ENCODE measurements around the gene ZNF557. TPM values are rescaled to one million over a fixed set of nuclear protein-coding genes. Genes with fewer than 3 reads are reported as not detected.

The ZNF557 gene
- total RNA-seq, 1 donor from 2014 or later = 12.2 TPM

DNA sequence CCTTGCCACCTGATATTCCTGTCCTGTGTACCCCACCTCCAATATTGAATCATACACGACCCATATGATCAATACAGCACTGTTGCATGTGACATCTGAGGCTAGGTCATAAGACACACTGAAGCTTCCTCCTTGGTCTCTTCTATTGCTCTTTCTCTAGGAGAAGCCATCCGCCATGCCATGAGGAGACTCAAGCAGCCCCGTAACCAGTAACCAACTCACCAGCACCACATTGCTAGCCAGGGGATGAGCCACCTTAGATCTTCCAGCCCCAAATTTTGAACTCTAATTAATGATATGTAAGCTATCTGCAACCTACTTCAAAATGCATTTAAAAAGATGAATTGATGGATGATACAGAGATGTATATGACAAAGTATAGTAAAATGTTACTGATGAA, 28.6 kb downstream of the ZNF557 start:
- Mint-ChIP-seq H3K4me1 (ENCODE audit: low read depth) (peaks cover 13% of the 10 kb centered on the region), H3K27me3 (ENCODE audit: insufficient read depth) (peaks cover 4% of the 10 kb centered on the region), H3K27ac (peak overlapping the region; percentile 85), H3K36me3 (ENCODE audit: low read depth) (peaks cover 10% of the 10 kb centered on the region), H3K9me3 (peaks cover 39% of the 10 kb centered on the region), H3K4me3 (peak overlapping the region; percentile 88)
- DNase-seq (ENCODE audit: low spot score) = no peak
- intact Hi-C loops (cut with micrococcal nuclease) = loop anchor here (2.0 to 5.0 kb wide), 3 partner anchors 15 to 583 kb away; partner anchors contain the start of gene TRAPPC5

DNA sequence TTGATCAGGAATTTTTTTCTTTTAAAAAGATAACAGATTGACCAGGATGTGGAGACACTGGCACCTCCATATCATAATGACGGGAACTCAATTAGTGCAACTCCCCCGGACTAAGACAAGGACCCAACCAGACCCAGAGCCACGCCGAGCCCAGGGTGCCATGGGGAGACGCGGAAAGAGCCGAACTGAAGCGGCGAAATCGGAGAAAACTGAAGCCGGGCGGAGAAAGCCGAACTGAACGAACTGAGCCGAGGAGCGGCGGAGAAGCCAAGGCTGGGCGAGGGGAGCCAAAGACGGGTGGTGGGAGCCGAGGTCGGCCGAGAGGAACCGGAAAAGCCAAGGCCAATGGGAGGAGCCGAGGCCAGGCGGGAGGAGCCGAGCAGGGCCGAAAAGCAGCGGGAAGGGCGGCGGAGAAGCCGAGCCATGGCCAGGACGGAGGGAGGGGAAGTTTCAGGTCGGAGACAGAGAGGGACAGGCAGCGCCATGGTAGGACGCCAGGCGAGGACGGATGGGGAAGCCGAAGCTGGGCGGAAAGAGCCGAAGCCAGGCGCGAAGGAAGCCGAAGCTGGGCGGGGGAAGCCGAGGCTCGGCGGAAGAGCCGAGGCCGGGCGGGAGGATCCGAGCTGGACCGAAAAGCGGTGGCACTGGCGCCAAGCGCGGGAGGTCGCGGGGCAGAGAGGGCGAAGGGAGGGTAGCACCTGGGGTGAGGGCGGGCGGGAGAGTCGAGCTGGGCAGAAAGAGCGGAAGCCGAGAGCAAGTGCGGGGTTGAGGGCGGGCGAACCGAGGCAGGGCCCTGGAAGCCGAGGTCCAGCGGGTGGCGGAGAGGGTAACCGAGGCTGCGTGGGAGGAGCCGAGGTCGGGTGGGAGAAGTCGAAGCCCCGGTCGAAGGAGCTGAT, 29.4 kb downstream of the ZNF557 start:
- H3K4me1 Mint-ChIP-seq (ENCODE audit: low read depth) = peaks cover 13% of the 10 kb centered on the region
- peak; percentile 84 for DNase-seq (ENCODE audit: low spot score)
- peaks cover 10% of the 10 kb centered on the region for H3K36me3 Mint-ChIP-seq (ENCODE audit: low read depth)
- peaks cover 4% of the 10 kb centered on the region for H3K27me3 Mint-ChIP-seq (ENCODE audit: insufficient read depth)
- peak overlapping the region; percentile 88 for H3K4me3 Mint-ChIP-seq
- peak overlapping the region; percentile 85 for H3K27ac Mint-ChIP-seq
- intact Hi-C loops (cut with micrococcal nuclease) = loop anchor here (1.0 to 5.0 kb wide), 4 partner anchors 16 to 582 kb away; partner anchors contain the start of genes TRAPPC5 and ZNF557
- H3K9me3 Mint-ChIP-seq = peaks cover 35% of the 10 kb centered on the region

DNA sequence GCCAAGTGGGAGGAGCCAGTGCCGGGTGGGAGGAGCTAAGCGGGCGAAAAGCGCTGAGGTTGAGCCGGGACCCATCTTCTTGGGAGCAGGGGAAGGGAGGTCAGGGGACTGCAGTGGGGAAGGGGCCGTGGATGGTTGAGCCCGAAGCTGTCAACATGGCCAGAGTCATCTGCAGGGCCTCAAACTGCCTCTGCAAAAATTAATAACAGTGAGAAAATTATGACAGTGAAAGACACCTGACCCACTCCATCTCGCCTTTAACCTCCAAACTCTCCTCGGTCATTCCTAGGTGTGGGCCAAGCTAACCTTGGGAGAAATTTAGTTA, 30.1 kb downstream of the ZNF557 start:
- intact Hi-C loops (cut with micrococcal nuclease) = loop anchor here (1.0 to 5.0 kb wide), 4 partner anchors 17 to 581 kb away; partner anchors contain the start of genes TRAPPC5 and ZNF557
- peaks cover 10% of the 10 kb centered on the region for H3K36me3 Mint-ChIP-seq (ENCODE audit: low read depth)
- peak overlapping the region; percentile 85 for H3K27ac Mint-ChIP-seq

DNA sequence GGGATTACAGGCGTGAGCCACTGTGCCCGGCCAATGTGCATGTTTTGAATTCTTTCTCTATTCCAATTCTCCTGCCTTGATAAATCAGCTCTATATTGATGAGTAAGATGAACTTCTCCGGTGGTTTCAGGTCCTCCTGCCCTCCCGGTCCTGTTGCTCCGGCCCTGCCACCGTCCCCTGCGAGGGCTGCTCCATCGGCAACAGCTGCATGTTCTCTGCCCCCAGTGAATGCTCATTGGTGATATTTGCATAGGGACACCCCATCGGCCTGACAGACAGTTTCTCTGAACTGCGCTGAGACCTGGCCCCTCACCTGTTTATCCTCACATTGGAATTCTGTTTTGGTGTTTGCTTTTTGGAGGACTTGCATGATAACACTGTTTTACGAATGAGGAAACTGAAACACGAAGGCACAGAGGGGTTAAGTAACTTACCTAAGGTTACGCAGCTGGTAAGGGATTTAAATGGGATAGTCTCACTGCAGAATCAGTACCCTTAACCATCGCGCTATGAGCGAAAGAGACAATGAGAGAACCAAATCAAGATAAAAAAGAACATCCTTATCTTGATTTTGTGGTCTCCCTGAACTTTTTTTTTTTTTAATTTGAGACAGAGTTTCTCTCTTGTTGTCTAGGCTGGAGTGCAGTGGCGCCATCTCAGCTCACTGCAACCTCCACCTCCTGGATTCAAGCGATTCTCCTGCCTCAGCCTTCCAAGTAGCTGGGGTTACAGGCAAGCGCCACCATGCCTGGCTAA, 32.2 kb downstream of the ZNF557 start:
- H3K36me3 Mint-ChIP-seq (ENCODE audit: low read depth) = peaks cover 3% of the 10 kb centered on the region
- H3K4me1 Mint-ChIP-seq (ENCODE audit: low read depth) = peaks cover 13% of the 10 kb centered on the region
- H3K27me3 Mint-ChIP-seq (ENCODE audit: insufficient read depth) = peaks cover 4% of the 10 kb centered on the region
- intact Hi-C loops (cut with micrococcal nuclease) = loop anchor here (1.0 kb wide), 3 partner anchors 240 to 551 kb away; no protein-coding TSS in a partner anchor
- no peak for DNase-seq (ENCODE audit: low spot score)
- H3K4me3 Mint-ChIP-seq = no peak overlapping the region
- H3K9me3 Mint-ChIP-seq = peaks cover 15% of the 10 kb centered on the region
- peak overlapping the region; percentile 11 for H3K27ac Mint-ChIP-seq

More for the DNA sequence above, 30.1 kb downstream of the ZNF557 start:
- H3K9me3 Mint-ChIP-seq = peaks cover 33% of the 10 kb centered on the region
- peaks cover 4% of the 10 kb centered on the region for H3K27me3 Mint-ChIP-seq (ENCODE audit: insufficient read depth)
- no peak for DNase-seq (ENCODE audit: low spot score)
- peak overlapping the region; percentile 88 for H3K4me3 Mint-ChIP-seq
- H3K4me1 Mint-ChIP-seq (ENCODE audit: low read depth) = peaks cover 13% of the 10 kb centered on the region

GRCh38 chr19:7104747-7105447, 35.4 kb downstream of the ZNF557 start:
- Mint-ChIP-seq H3K4me3 (no peak overlapping the region), H3K4me1 (ENCODE audit: low read depth) (peaks cover 5% of the 10 kb centered on the region), H3K27me3 (ENCODE audit: insufficient read depth) (peaks cover 1% of the 10 kb centered on the region), H3K27ac (no peak overlapping the region), H3K36me3 (ENCODE audit: low read depth) (no peaks in the 10 kb centered on the region), H3K9me3 (no peaks in the 10 kb centered on the region)
- intact Hi-C loops (cut with micrococcal nuclease) = no loop called here
- no peak for DNase-seq (ENCODE audit: low spot score)

DNA sequence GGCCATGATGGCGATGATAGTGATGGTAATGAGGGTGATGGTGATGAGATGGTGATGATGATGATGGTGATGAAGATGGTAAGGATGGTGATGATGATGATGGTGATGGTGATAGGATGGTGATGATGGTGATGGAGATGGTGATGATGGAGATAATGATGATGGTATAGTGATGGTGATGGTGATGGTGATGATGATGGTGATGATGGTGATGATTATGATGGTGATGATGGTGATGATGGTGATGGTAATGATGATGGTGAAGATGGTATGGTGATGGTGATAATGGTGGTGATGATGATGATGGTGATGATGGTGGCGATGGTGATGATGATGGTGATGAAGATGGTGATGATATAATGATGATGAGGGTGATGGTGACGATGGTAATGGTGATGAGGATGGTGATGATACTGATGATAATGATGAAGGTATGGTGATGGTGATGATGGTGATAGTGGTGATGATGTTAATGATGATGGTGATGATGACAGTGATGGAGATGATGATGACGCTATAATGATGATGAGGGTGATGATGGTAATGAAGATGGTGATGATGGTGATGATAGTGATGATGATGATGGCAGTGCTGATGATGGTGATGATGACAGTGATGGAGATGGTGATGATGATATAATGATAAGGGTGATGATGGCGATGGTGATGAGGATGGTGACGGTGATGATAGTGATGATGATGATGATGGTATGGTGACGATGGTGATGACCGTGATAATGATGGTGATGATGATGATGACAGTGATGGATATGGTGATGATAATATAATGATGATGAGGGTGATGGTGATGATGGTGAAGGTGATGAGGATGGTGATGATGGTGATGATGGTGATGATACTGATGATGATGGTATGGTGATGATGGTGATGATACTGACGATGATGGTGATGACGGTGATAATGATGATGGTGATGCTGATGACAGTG, 37.5 kb downstream of the ZNF557 start:
- H3K9me3 Mint-ChIP-seq = no peaks in the 10 kb centered on the region
- no peak for DNase-seq (ENCODE audit: low spot score)
- no peak overlapping the region for H3K27ac Mint-ChIP-seq
- no peak overlapping the region for H3K4me3 Mint-ChIP-seq
- H3K36me3 Mint-ChIP-seq (ENCODE audit: low read depth) = no peaks in the 10 kb centered on the region
- no peaks in the 10 kb centered on the region for H3K4me1 Mint-ChIP-seq (ENCODE audit: low read depth)
- intact Hi-C loops (cut with micrococcal nuclease) = no loop called here
- H3K27me3 Mint-ChIP-seq (ENCODE audit: insufficient read depth) = no peaks in the 10 kb centered on the region

GRCh38 chr19:7109678-7110289, 40.3 kb downstream of the ZNF557 start:
- no peak for DNase-seq (ENCODE audit: low spot score)
- Mint-ChIP-seq H3K4me3 (no peak overlapping the region), H3K36me3 (ENCODE audit: low read depth) (no peaks in the 10 kb centered on the region), H3K4me1 (ENCODE audit: low read depth) (no peaks in the 10 kb centered on the region), H3K9me3 (no peaks in the 10 kb centered on the region), H3K27me3 (ENCODE audit: insufficient read depth) (no peaks in the 10 kb centered on the region), H3K27ac (no peak overlapping the region)
- intact Hi-C loops (cut with micrococcal nuclease) = no loop called here

DNA sequence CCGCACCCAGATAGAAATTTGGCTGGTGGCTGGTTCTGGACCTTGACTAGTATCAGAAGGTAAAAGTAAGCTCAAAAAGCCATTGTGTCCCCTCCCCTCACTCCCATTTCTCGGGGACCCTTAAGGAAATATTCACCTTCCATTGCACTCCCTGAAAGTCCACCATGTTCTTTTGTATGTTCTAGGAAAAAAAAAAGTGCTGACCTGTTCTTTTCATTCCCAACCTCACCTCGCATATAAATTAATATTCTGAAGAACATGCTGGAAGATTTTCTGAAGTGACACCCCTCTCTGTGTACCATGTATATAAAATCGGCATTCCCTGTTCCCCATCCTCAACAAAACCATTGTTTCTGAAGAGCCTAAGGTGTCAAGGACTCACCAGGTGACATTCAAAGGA, 43.2 kb downstream of the ZNF557 start:
- no peak for DNase-seq (ENCODE audit: low spot score)
- intact Hi-C loops (cut with micrococcal nuclease) = no loop called here
- Mint-ChIP-seq H3K27ac (no peak overlapping the region), H3K36me3 (ENCODE audit: low read depth) (no peaks in the 10 kb centered on the region), H3K4me1 (ENCODE audit: low read depth) (no peaks in the 10 kb centered on the region), H3K4me3 (no peak overlapping the region), H3K27me3 (ENCODE audit: insufficient read depth) (no peaks in the 10 kb centered on the region), H3K9me3 (no peaks in the 10 kb centered on the region)

GRCh38 chr19:7113233-7113632, 43.7 kb downstream of the ZNF557 start:
- Mint-ChIP-seq H3K9me3 (no peaks in the 10 kb centered on the region), H3K4me3 (no peak overlapping the region), H3K36me3 (ENCODE audit: low read depth) (no peaks in the 10 kb centered on the region), H3K27ac (no peak overlapping the region), H3K27me3 (ENCODE audit: insufficient read depth) (no peaks in the 10 kb centered on the region), H3K4me1 (ENCODE audit: low read depth) (no peaks in the 10 kb centered on the region)
- intact Hi-C loops (cut with micrococcal nuclease) = no loop called here
- no peak for DNase-seq (ENCODE audit: low spot score)

GRCh38 chr19:7115721-7116120, 46.2 kb downstream of the ZNF557 start:
- Mint-ChIP-seq H3K9me3 (peaks cover 4% of the 10 kb centered on the region), H3K27ac (no peak overlapping the region), H3K36me3 (ENCODE audit: low read depth) (no peaks in the 10 kb centered on the region), H3K27me3 (ENCODE audit: insufficient read depth) (no peaks in the 10 kb centered on the region), H3K4me1 (ENCODE audit: low read depth) (no peaks in the 10 kb centered on the region), H3K4me3 (no peak overlapping the region)
- no peak for DNase-seq (ENCODE audit: low spot score)
- intact Hi-C loops (cut with micrococcal nuclease) = no loop called here

GRCh38 chr19:7117248-7117647, 47.7 kb downstream of the ZNF557 start:
- Mint-ChIP-seq H3K4me1 (ENCODE audit: low read depth) (no peaks in the 10 kb centered on the region), H3K27me3 (ENCODE audit: insufficient read depth) (no peaks in the 10 kb centered on the region), H3K27ac (no peak overlapping the region), H3K36me3 (ENCODE audit: low read depth) (no peaks in the 10 kb centered on the region), H3K9me3 (peaks cover 4% of the 10 kb centered on the region), H3K4me3 (no peak overlapping the region)
- intact Hi-C loops (cut with micrococcal nuclease) = no loop called here
- no peak for DNase-seq (ENCODE audit: low spot score)
